ENCODE measurements around the gene NOP10. TPM values are rescaled to one million over a fixed set of nuclear protein-coding genes. Genes with fewer than 3 reads are reported as not detected.
A peak's percentile ranks its signal among the peaks of the same experiment; 100 is the strongest.

The NOP10 gene
- total RNA-seq, 1 donor from 2014 or later, result 116 TPM

DNA sequence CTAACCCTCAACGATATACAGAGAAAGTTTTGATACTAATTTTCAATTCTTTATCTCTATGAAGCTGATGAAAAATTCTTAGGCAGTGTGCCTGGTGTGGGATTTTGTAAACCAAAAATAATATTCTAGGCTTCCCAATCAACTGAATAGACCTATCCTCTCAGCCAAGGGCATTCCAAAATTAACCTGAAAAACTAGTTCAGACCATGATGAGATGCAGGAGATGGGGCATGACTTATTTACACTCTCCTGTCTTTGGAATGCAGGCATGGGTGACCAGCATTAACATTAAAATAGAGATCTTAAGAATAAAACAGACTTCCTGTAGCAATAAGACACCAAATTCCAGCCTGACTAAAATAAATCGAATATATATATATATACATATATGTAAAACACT, 31.9 kb upstream of the NOP10 start:
- no peaks in the 10 kb centered on the region for H3K9me3 Mint-ChIP-seq
- ATAC-seq (ENCODE audit: low read depth), result no peak
- DNase-seq, result no peak
- H3K4me1 Mint-ChIP-seq, result peaks cover 8% of the 10 kb centered on the region
- ChIA-PET CTCF (no interaction called here), POLR2A (no interaction called here)
- no peaks in the 10 kb centered on the region for H3K27me3 Mint-ChIP-seq
- H3K36me3 Mint-ChIP-seq (ENCODE audit: low read depth), result no peaks in the 10 kb centered on the region
- no peak overlapping the region for H3K27ac Mint-ChIP-seq
- H3K4me3 Mint-ChIP-seq, result no peak overlapping the region
- TF ChIP-seq, protein P1, sequence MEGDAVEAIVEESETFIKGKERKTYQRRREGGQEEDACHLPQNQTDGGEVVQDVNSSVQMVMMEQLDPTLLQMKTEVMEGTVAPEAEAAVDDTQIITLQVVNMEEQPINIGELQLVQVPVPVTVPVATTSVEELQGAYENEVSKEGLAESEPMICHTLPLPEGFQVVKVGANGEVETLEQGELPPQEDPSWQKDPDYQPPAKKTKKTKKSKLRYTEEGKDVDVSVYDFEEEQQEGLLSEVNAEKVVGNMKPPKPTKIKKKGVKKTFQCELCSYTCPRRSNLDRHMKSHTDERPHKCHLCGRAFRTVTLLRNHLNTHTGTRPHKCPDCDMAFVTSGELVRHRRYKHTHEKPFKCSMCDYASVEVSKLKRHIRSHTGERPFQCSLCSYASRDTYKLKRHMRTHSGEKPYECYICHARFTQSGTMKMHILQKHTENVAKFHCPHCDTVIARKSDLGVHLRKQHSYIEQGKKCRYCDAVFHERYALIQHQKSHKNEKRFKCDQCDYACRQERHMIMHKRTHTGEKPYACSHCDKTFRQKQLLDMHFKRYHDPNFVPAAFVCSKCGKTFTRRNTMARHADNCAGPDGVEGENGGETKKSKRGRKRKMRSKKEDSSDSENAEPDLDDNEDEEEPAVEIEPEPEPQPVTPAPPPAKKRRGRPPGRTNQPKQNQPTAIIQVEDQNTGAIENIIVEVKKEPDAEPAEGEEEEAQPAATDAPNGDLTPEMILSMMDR (IDR thresholded peaks at IDR 0.05), result no peak
- intact Hi-C loops (cut with micrococcal nuclease), result no loop called here

DNA sequence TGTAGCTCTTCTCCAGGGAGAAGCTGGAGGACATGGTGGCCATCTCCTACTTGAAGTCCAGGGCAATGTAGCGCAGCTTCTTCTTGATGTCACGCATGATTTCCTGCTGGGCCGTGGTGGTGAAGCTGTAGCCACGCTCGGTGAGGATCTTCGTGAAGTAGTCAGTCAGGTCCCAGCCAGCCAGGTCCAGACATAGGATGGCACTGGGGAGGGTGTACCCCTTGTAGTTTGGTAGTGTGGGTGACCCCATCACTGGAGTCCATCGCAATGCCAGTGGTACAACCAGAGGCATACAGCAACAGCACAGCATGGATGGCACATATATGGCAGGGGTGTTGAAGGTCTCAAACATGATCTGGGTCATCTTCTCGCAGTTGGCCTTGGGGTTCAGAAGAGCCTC, 31.0 kb upstream of the NOP10 start:
- no peaks in the 10 kb centered on the region for H3K36me3 Mint-ChIP-seq (ENCODE audit: low read depth)
- H3K4me3 Mint-ChIP-seq, result no peak overlapping the region
- CTCF ChIA-PET, result interaction anchor here (0.7 kb wide), 1 partner anchor 132 kb away, joined by 3 read pairs; no protein-coding TSS in a partner anchor
- ATAC-seq (ENCODE audit: low read depth), result no peak
- intact Hi-C loops (cut with micrococcal nuclease), result no loop called here
- POLR2A ChIA-PET, result no interaction called here
- no peaks in the 10 kb centered on the region for H3K27me3 Mint-ChIP-seq
- no peak for DNase-seq
- TF ChIP-seq, protein P1 (IDR thresholded peaks at IDR 0.05), result no peak
- peaks cover 14% of the 10 kb centered on the region for H3K4me1 Mint-ChIP-seq
- H3K9me3 Mint-ChIP-seq, result no peaks in the 10 kb centered on the region
- no peak overlapping the region for H3K27ac Mint-ChIP-seq

DNA sequence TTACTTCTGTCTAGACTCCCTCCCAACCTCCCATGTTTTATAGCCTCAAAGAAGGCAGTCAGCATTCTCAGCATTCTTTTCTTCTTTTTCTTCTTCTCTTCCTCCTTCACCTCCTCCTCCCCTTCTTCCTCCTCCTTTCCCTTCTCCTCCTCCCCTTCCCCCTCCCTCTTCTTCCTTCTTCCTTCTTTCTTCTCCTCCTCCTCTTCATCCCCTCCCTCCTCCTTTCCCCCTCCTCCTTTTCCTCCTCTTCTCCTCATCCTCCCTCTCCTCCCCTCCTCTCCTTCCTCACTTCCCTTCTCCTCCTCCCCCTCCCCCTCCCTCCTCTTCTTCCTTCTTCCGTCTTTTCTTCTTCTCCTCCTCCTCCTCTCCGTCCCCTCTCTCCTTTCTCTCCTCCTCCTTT, 27.7 kb upstream of the NOP10 start:
- intact Hi-C loops (cut with micrococcal nuclease), result no loop called here
- POLR2A ChIA-PET, result no interaction called here
- H3K4me1 Mint-ChIP-seq, result peaks cover 34% of the 10 kb centered on the region
- TF ChIP-seq, protein P1 (IDR thresholded peaks at IDR 0.05), result no peak
- DNase-seq (no peak), ATAC-seq (ENCODE audit: low read depth) (no peak)
- no peaks in the 10 kb centered on the region for H3K9me3 Mint-ChIP-seq
- CTCF ChIA-PET, result no interaction called here
- peaks cover 6% of the 10 kb centered on the region for H3K36me3 Mint-ChIP-seq (ENCODE audit: low read depth)
- no peak overlapping the region for H3K4me3 Mint-ChIP-seq
- H3K27ac Mint-ChIP-seq, result no peak overlapping the region
- H3K27me3 Mint-ChIP-seq, result no peaks in the 10 kb centered on the region

DNA sequence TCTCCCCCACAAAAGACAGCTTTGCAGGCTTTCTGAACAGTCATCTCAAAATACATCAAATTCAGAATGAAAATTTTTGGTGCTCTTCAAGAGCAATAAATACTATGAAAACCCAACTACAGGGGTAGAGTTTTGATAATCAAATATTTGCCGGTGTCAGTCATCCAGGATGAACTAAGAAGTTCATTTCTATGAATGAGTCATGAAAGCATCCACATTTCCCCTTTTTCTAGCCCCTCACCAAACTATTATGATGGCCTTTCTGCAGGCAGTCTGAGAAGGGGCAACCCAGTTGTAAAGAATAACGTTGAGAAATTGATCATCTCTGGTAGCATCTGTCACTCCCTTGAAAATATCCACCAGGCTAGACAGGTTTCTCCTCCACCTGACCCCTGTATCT, 27.2 kb upstream of the NOP10 start:
- no peaks in the 10 kb centered on the region for H3K27me3 Mint-ChIP-seq
- DNase-seq (no peak), ATAC-seq (ENCODE audit: low read depth) (no peak)
- H3K36me3 Mint-ChIP-seq (ENCODE audit: low read depth), result peaks cover 6% of the 10 kb centered on the region
- intact Hi-C loops (cut with micrococcal nuclease), result no loop called here
- CTCF ChIA-PET, result no interaction called here
- H3K9me3 Mint-ChIP-seq, result no peaks in the 10 kb centered on the region
- H3K4me1 Mint-ChIP-seq, result peaks cover 39% of the 10 kb centered on the region
- TF ChIP-seq, protein P1 (IDR thresholded peaks at IDR 0.05), result no peak
- POLR2A ChIA-PET, result interaction anchor here (1.3 kb wide), 1 partner anchor 331 kb away, joined by 9 read pairs; the partner anchor contains the start of gene AVEN
- peak overlapping the region; percentile 20 for H3K27ac Mint-ChIP-seq
- peak overlapping the region; percentile 38 for H3K4me3 Mint-ChIP-seq

DNA sequence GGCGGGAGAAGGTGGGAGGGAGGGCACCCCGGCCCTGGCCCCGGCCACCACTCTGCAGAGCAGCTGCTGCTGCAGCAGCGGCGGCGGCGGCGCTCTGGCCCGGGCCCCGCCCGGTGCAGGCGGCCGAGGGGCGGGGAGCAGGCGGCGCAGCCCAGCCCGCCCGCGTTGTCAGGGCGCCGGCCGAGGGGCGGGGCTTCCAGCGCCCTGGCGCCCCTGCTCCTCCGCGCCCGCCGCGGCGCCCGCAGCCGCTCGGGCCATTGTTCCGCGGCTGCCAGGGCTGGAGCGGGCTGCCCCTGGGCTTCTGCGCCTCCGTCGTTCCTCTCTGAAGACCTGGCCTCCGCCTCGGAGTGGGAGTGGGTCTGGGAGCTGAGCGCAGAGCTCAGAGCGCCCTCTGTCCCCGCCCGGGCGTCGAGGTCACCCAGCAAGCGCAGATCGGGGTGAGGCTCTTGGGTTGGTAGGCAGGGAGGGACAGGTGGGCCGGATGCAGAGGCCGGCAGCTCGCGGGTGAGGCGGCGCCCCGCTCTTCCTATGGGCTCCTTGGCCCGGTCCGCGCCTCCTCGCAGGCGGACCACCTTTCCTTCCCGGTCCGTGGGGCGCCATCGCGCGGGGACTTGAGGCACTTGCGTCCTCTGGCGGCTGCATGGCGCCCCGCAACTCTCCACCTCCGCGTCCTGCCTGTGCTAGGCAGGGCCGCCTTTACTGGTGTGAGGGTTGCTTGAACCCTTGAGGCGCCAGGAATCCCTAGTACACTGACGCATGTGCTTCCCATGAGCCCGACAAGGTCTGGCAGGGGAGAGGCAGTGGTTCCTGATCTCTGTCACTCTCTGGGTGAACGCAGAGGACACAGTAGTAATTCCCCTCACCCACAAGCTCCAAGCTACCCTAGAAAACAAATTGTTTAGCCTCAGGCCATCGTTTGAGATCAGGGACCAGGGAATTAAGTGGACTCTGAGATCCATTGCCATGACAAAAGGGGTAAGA, 24.5 kb upstream of the NOP10 start, which contains the start of gene LPCAT4:
Gene LPCAT4, minus strand, starts transcription at position 96 of the 981 bp plus-strand sequence. CDS start 96 bp downstream, outside the sequence.
- intact Hi-C loops (cut with micrococcal nuclease), result loop anchor here (1.0 to 10.0 kb wide), 11 partner anchors 24 to 617 kb away; partner anchors contain the start of genes GOLGA8A, KATNBL1, NOP10 and NUTM1
- Mint-ChIP-seq H3K27me3 (no peaks in the 10 kb centered on the region), H3K9me3 (no peaks in the 10 kb centered on the region), H3K27ac (peak within 1 kb of the TSS; percentile 95), H3K4me3 (peak within 1 kb of the TSS; percentile 94), H3K36me3 (ENCODE audit: low read depth) (peaks cover 17% of the 10 kb centered on the region), H3K4me1 (peaks cover 45% of the 10 kb centered on the region)
- CTCF ChIA-PET, result interaction anchor here (0.6 to 5.2 kb wide), 23 partner anchors 9 to 304 kb away, joined by 3 to 78 read pairs (median 4); partner anchors contain the start of genes EMC7, GOLGA8B, NOP10 and NUTM1
- peak; percentile 86 for ATAC-seq (ENCODE audit: low read depth)
- TF ChIP-seq, protein P1 (IDR thresholded peaks at IDR 0.05), result peak; percentile 78
- DNase-seq, result peak; percentile 87
- POLR2A ChIA-PET, result interaction anchor here (0.7 to 4.3 kb wide), 19 partner anchors 21 to 1179 kb away, joined by 3 to 64 read pairs (median 4); partner anchors contain the start of genes AQR, DPH6, EMC4 and EMC7
